Lower leg skin (tissue), 4 donors: Measurements from ENCODE around the gene MPP7. TPM values are rescaled to one million over a fixed set of nuclear protein-coding genes. Genes with fewer than 3 reads are reported as not detected.

Source experiments
- DNase-seq, 2 donors: peaks; one replicate each; pipeline ENCODE4 v3.0.0-alpha.2; 2019; ENCODE audit warnings: low spot score in 2 of 2
- H3K4me3 ChIP-seq: fragments of 200-600 bp; sonication (generic); 2 replicates; pipeline ENCODE4 v1.5.1; 2017; ENCODE audit warnings: mild to moderate bottlenecking, low read depth; ENCODE audit not compliant: poor library complexity, severe bottlenecking
- POLR2A ChIP-seq, 2 donors: fragments of 450-650 bp; IDR thresholded peaks; one replicate each; pipeline ENCODE4 v1.6.1; 2016 to 2017; ENCODE audit warnings: antibody characterized with exemption in 2 of 2, mild to moderate bottlenecking in 1 of 2, moderate library complexity in 1 of 2
- WGBS, 2 donors: methylation state at CpG; one replicate each; pipeline ENCODE4 v1.1.5; 2018; 5-methylcytosine and 5-hydroxymethylcytosine counted together
- intact Hi-C: fragments of 100-400 bp; cut with DNase I; formaldehyde crosslinking; loops from one replicate; pipeline ENCODE4 v1.15.0; 2023; ENCODE audit warnings: low total_unique reads
- total RNA-seq, 4 donors: library from RNA; depleted of rRNA; stranded (reverse); fragments of >200 nt; gene quantifications; one replicate each; pipeline ENCODE4 v1.1.0, GENCODE V29; 2016
- TF ChIP-seq, protein P1 (sequence below), 3 donors: fragments of 450-650 bp; IDR thresholded peaks; one replicate each; pipeline ENCODE4 v1.5.1; 2016; ENCODE audit warnings: antibody characterized with exemption in 3 of 3, mild to moderate bottlenecking in 3 of 3, moderate library complexity in 2 of 3

The MPP7 gene
- total RNA-seq, 4 donors from 2014 or later = 48.2 to 66.7 (median 59.0) TPM

DNA sequence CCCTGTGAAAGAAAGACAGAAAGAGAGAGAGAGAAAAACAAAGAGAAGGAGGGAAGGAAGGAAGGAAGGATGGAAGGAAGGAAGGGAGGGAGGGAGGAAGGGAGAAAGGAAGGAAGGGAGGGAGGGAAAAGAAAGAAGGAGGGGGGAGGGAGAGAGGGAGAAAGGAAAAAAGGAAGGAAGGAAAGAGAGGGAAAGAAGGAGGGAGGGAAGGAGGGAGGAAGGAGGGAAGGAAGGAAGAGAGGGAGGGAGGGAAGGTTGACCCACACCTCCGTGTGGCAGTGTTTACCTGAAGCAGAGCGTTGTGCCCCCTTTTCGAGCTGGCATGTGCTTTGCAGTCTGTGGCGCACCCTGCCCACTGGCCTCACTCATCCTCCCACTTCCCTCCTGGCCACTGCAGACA is 12.3 kb upstream of the MPP7 start:
- DNase-seq = no peak
- WGBS, 2 donors = 63 to 76% methylated on average over 4 of the region's 4 CpGs
- TF ChIP-seq, protein P1, sequence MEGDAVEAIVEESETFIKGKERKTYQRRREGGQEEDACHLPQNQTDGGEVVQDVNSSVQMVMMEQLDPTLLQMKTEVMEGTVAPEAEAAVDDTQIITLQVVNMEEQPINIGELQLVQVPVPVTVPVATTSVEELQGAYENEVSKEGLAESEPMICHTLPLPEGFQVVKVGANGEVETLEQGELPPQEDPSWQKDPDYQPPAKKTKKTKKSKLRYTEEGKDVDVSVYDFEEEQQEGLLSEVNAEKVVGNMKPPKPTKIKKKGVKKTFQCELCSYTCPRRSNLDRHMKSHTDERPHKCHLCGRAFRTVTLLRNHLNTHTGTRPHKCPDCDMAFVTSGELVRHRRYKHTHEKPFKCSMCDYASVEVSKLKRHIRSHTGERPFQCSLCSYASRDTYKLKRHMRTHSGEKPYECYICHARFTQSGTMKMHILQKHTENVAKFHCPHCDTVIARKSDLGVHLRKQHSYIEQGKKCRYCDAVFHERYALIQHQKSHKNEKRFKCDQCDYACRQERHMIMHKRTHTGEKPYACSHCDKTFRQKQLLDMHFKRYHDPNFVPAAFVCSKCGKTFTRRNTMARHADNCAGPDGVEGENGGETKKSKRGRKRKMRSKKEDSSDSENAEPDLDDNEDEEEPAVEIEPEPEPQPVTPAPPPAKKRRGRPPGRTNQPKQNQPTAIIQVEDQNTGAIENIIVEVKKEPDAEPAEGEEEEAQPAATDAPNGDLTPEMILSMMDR (IDR thresholded peaks at IDR 0.05) = no peak
- no peak for TF ChIP-seq POLR2A (IDR thresholded peaks at IDR 0.05)
- no peak overlapping the region for H3K4me3 ChIP-seq
- intact Hi-C loops = no loop called here

DNA sequence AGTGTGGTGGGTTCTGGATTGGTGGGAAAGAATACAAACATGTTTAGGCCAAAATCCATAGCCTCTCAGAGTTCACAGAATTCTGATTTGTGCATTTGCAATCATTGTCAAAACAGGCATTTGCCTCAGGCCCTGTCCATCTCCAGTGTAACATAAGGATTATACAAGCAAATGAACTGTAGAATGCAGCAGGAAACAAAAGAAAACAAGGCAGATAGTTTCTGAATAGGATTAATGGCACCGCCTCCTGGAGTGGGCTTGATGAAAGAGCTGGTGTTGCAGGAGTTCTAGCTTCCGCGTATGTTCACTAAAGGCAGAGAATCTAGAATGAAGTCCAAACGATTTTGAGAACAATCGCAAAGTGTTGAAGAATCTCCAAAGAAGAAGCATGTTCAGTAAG is 11.3 kb upstream of the MPP7 start:
- intact Hi-C loops = no loop called here
- no peak for DNase-seq
- no peak for TF ChIP-seq POLR2A (IDR thresholded peaks at IDR 0.05)
- TF ChIP-seq, protein P1 (IDR thresholded peaks at IDR 0.05) = no peak
- H3K4me3 ChIP-seq = no peak overlapping the region
- WGBS, 2 donors = 86 to 90% methylated on average over 5 of the region's 5 CpGs

DNA sequence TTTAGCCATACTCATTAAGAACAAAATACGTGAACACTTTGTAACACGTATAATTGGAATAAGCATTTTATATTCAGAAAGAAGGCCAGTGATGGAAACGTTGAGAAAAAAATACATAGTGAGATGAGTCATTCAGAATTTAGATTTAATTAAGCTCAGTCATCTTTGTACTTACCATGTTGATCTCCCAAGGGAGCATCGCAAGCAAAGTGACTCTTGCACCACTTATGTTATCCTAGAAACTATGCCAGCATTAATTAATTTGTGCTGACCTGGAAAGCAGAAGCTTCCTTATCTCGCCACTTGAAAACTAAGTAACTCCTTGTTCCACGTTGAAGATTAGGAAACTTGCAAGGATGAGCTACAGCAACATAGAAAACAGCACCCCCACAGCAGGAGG is 9.7 kb upstream of the MPP7 start:
- intact Hi-C loops = no loop called here
- TF ChIP-seq, protein P1 (IDR thresholded peaks at IDR 0.05) = no peak
- TF ChIP-seq POLR2A (IDR thresholded peaks at IDR 0.05) = no peak
- no peak overlapping the region for H3K4me3 ChIP-seq
- no peak for DNase-seq
- 44 to 47% methylated on average over 6 of the region's 6 CpGs for WGBS, 2 donors

DNA sequence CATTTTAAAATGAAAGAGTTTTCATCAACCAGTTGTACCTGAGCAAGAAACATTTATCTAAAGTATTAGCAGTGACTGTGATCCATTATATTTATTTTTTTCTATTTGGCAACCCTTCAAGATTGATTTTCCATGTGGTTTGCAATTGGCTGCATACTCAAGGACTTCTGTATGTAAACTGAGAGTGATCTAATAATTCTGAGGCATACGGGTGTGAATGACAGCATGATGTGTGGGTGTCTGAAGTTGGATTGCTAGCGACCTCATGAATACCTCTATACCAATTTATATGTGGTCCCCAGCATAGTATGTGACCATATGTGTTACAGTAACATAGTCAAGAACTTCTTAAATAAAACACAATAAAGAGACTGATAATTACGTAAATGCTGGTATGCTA is 8.2 kb upstream of the MPP7 start:
- intact Hi-C loops = no loop called here
- TF ChIP-seq POLR2A (IDR thresholded peaks at IDR 0.05) = no peak
- TF ChIP-seq, protein P1 (IDR thresholded peaks at IDR 0.05) = no peak
- H3K4me3 ChIP-seq = no peak overlapping the region
- 54 to 59% methylated on average over 3 of the region's 3 CpGs for WGBS, 2 donors
- no peak for DNase-seq

DNA sequence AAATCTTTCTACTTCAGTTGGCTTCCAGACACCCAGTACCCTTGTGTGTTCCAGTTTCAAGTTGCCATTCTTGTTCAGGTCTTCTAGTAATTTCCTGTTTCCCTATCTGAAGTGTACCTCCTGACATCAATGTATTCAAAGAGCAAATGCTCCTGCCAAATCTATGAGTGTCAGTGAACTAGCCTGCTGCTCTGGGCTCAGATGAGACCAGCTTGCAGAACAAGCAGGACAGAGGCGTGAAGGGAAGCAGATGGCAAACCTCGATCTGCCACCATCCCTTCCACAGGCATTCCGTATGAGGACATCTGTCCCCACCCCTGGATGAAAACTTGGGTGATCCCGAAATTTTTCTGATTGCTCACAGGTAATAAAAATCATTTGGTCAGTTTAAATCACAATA is 4.4 kb upstream of the MPP7 start:
- intact Hi-C loops = no loop called here
- WGBS, 2 donors = 76% methylated on average over 4 of the region's 4 CpGs
- no peak overlapping the region for H3K4me3 ChIP-seq
- TF ChIP-seq, protein P1 (IDR thresholded peaks at IDR 0.05) = no peak
- no peak for TF ChIP-seq POLR2A (IDR thresholded peaks at IDR 0.05)
- no peak for DNase-seq

DNA sequence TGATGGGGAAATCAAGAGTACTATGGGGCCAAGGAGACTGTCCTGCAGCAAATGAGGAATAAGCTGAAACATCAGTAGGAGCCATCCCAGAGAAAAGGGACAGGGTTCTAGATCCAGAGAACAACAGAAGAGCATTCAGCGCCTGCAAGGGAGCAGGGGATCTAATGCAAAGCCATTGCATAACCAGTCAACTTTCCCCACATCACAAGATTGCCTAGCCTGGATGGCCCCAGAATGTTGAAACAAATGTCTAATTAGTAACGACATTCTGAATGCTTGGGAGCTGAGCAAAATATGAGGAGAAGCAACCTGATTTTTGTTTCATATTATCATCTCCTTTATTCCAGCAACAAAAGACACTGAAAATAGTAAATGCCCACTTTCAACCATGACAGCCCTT is 2.7 kb upstream of the MPP7 start:
- WGBS, 2 donors = 79 to 91% methylated on average over 2 of the region's 2 CpGs
- intact Hi-C loops = no loop called here
- no peak for TF ChIP-seq POLR2A (IDR thresholded peaks at IDR 0.05)
- TF ChIP-seq, protein P1 (IDR thresholded peaks at IDR 0.05) = no peak

More for the DNA sequence above, 2.7 kb upstream of the MPP7 start:
- H3K4me3 ChIP-seq = no peak overlapping the region
- no peak for DNase-seq
